Effector memory CD4-positive, alpha-beta T cell (primary cell): ENCODE results near the gene PRMT6.
"Not testable (repeated sequence)": the region's sequence is repeated elsewhere in the genome, so short reads cannot be mapped to it uniquely, and the experiment has no call there.

Source experiments
- DNase-seq, 3 donors: peaks; one replicate each; pipeline ENCODE4 v3.0.0-alpha.2; 2020
- H3K27ac ChIP-seq: 2 replicates; pipeline ENCODE4 v1.7.0; 2013; ENCODE audit warnings: mild to moderate bottlenecking, low read length, moderate library complexity; ENCODE audit not compliant: insufficient read depth, poor library complexity, severe bottlenecking
- H3K27me3 ChIP-seq: replicated peaks from 2 replicates; pipeline ENCODE4 v1.7.0; 2013; ENCODE audit warnings: mild to moderate bottlenecking, low read length; ENCODE audit not compliant: insufficient read depth, control insufficient read depth, poor library complexity, severe bottlenecking
- H3K36me3 ChIP-seq: 2 replicates; pipeline ENCODE4 v1.7.0; 2013; ENCODE audit warnings: mild to moderate bottlenecking, low read length, moderate library complexity; ENCODE audit not compliant: control insufficient read depth, insufficient read depth
- H3K4me1 ChIP-seq: 2 replicates; pipeline ENCODE4 v1.7.0; 2013; ENCODE audit warnings: low read length, mild to moderate bottlenecking; ENCODE audit not compliant: control insufficient read depth, insufficient read depth, poor library complexity, severe bottlenecking
- H3K4me3 ChIP-seq: 2 replicates; pipeline ENCODE4 v1.7.0; 2013; ENCODE audit warnings: low read length, low read depth, mild to moderate bottlenecking; ENCODE audit not compliant: insufficient read depth, poor library complexity, severe bottlenecking
- H3K9me3 ChIP-seq: 2 replicates; pipeline ENCODE4 v1.7.0; 2013; ENCODE audit warnings: mild to moderate bottlenecking, low read length, moderate library complexity; ENCODE audit not compliant: control insufficient read depth
- total RNA-seq, 3 donors: gene quantifications; one replicate each; lab custom pipeline; 2026; lab: John Stamatoyannopoulos, UW

PRMT6 gene
- total RNA-seq: 6.3 to 11.1 (median 9.3) reads per million in 3 donors

DNA sequence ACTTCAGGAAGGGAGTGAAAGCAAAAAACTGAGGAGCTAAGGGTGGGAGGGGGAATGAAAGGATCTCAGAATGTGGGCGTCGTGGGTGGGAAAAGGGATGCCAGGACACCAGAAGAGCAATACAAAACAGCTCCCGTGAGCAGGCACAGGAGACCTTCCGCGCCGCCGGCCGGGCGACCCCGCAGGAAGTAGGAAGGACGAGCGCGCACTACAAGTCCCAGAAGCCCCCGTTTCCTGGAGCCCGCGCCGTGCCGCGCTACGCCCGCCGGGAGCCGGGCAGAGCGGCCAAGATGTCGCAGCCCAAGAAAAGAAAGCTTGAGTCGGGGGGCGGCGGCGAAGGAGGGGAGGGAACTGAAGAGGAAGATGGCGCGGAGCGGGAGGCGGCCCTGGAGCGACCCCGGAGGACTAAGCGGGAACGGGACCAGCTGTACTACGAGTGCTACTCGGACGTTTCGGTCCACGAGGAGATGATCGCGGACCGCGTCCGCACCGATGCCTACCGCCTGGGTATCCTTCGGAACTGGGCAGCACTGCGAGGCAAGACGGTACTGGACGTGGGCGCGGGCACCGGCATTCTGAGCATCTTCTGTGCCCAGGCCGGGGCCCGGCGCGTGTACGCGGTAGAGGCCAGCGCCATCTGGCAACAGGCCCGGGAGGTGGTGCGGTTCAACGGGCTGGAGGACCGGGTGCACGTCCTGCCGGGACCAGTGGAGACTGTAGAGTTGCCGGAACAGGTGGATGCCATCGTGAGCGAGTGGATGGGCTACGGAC, at the start of gene PRMT6:
PRMT6 (plus strand) TSS at position 249 of the 771 bp plus-strand sequence; CDS start at position 291, 42 bp downstream.
- H3K4me1 ChIP-seq: peaks cover 10% of the 10 kb centered on the region
- H3K27me3 ChIP-seq: no peaks in the 10 kb centered on the region
- H3K36me3 ChIP-seq: no peaks in the 10 kb centered on the region
- peak within 1 kb of the TSS; percentile 99 for H3K4me3 ChIP-seq
- H3K27ac ChIP-seq: peak within 1 kb of the TSS; percentile 66
- H3K9me3 ChIP-seq: no peaks in the 10 kb centered on the region
- DNase-seq: peak; percentile 49 to 68 (median 66)

DNA sequence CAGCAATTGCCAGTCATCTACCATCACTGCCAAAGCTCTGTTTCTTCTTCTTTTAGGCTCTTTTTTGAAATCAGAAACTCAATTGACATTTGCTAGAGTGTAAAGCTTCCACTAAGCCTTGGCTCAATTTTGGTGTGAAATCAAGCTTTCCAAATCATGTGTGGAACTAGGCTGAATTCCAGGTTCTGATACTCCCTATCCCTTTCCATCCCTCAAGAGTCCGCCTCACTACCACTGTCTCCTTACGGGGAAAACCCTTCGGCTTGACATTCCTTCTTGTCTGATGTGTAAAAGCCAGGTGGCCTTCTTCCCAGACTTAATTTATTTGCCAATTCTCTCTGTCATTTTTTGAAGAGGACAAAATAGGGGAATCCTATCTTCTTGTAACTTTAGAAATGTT, 47.2 kb upstream of the PRMT6 start:
- Histone ChIP-seq H3K4me1 (no peaks in the 10 kb centered on the region), H3K27me3 (no peaks in the 10 kb centered on the region), H3K36me3 (no peaks in the 10 kb centered on the region), H3K27ac (no peak overlapping the region), H3K4me3 (no peak overlapping the region), H3K9me3 (no peaks in the 10 kb centered on the region)
- no peak for DNase-seq

DNA sequence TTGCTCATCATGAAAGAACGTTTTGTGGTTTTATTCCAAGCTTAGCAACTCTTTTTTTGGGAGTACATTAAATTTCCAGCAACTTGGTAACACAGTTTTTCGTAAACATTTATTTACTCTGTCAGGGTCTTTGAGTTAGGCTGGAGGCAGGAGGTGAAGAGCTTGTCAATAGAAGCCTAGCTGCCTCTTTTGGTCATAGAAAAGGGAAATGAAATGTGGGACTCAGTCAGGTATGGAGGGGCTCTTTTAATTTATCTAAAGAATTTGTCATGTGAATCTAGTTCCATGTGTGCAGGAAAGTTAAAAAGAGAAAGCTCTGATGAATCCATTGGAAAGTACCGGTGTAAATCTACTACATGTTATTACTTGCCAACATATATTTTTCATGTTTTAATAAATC, 45.9 kb upstream of the PRMT6 start:
- no peak for DNase-seq

DNA sequence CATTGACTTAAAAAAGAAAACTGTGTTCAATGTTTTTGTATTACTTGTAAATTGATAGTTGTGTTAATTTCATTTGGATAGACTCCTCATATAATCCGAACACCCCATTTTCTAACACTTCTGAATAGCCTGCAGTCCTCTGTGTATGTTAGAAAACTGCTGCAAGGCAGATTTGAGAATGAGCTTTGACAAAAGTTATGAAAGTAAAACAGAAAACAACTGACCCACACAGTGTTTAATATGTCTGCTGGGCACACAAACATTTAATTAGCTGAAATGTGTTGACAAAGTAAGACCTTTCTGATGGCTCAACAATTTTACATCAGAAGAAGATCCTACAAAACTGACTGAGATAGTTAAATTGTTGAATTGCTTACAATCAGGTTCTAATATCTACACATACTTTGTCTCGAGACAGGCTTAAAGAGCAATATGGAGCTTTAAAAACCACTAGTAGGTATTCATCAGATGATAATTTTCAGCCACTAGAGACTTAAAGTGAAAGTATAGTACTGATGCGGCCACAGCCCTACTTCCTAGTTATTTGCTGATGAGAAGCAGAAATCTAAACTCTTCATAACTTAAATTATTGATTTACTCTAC, 40.0 kb upstream of the PRMT6 start:
- no peak overlapping the region for H3K4me3 ChIP-seq
- no peaks in the 10 kb centered on the region for H3K4me1 ChIP-seq
- H3K36me3 ChIP-seq: no peaks in the 10 kb centered on the region
- H3K27me3 ChIP-seq: no peaks in the 10 kb centered on the region
- DNase-seq: no peak
- H3K9me3 ChIP-seq: no peaks in the 10 kb centered on the region
- H3K27ac ChIP-seq: no peak overlapping the region

More for the DNA sequence above, 45.9 kb upstream of the PRMT6 start:
- H3K27ac ChIP-seq: no peak overlapping the region
- no peaks in the 10 kb centered on the region for H3K36me3 ChIP-seq
- no peaks in the 10 kb centered on the region for H3K9me3 ChIP-seq
- H3K4me1 ChIP-seq: no peaks in the 10 kb centered on the region
- H3K4me3 ChIP-seq: no peak overlapping the region
- H3K27me3 ChIP-seq: no peaks in the 10 kb centered on the region

DNA sequence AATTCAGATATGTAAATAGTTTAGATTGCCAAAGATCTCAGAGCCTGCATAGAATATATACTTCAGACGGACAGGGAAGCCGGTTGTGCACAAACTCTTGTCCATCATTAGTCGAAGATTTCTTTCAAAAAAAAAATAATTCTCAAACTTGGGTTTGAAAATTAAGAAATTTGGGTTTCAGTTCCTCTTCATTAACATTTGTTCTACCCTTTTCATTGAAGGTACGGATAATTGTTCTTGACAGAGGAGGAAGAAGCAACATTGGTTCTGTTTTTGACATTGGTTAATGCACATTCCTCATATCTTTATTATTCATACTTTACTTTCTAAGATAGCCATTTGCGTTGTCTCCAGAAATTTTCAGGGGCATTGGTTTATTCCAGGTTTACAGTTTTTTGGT, 38.0 kb upstream of the PRMT6 start:
- no peak for DNase-seq
- Histone ChIP-seq H3K27ac (no peak overlapping the region), H3K4me1 (no peaks in the 10 kb centered on the region), H3K36me3 (no peaks in the 10 kb centered on the region), H3K27me3 (no peaks in the 10 kb centered on the region), H3K9me3 (no peaks in the 10 kb centered on the region), H3K4me3 (no peak overlapping the region)

DNA sequence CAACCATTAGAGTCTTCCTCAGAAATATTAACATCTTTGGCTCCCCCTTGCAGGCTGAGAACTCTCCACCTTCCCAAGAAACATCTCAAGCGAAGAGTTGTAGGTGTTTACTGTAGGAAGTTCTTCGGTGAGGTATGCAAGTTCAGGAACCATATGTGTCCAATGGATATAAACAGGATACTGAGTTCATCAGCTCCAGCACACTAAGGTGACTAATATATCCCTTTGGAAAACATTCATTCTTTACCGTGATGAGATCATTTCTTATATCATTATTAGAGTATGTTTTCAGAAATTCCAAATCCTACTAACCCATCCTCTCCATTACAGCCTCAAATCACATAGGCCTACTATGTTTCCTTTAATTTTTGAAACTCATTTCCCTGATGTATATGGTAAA, 37.3 kb upstream of the PRMT6 start:
- H3K27ac ChIP-seq: no peak overlapping the region
- H3K4me3 ChIP-seq: no peak overlapping the region
- H3K27me3 ChIP-seq: no peaks in the 10 kb centered on the region
- no peak for DNase-seq
- H3K9me3 ChIP-seq: no peaks in the 10 kb centered on the region
- H3K4me1 ChIP-seq: no peaks in the 10 kb centered on the region
- H3K36me3 ChIP-seq: no peaks in the 10 kb centered on the region

DNA sequence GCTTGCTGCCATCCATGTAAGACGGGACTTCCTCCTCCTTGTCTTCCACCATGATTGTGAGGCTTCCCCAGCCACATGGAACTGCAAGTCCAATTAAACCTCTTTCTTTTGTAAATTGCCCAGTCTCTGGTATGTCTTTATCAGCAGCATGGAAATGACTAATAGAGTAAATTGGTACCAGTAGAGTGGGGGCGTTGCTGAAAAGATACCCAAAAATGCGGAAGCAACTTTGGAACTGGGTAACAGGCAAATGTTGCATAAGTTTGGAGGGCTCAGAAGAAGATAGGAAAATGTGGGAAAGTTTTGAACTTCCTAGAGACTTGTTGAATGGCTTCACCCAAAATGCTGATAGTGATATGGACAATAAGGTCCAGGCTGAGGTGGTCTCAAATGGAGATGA, 17.6 kb upstream of the PRMT6 start:
- not testable (repeated sequence) for H3K4me1 ChIP-seq, H3K9me3 ChIP-seq, H3K36me3 ChIP-seq, H3K27me3 ChIP-seq, DNase-seq, H3K4me3 ChIP-seq, H3K27ac ChIP-seq

DNA sequence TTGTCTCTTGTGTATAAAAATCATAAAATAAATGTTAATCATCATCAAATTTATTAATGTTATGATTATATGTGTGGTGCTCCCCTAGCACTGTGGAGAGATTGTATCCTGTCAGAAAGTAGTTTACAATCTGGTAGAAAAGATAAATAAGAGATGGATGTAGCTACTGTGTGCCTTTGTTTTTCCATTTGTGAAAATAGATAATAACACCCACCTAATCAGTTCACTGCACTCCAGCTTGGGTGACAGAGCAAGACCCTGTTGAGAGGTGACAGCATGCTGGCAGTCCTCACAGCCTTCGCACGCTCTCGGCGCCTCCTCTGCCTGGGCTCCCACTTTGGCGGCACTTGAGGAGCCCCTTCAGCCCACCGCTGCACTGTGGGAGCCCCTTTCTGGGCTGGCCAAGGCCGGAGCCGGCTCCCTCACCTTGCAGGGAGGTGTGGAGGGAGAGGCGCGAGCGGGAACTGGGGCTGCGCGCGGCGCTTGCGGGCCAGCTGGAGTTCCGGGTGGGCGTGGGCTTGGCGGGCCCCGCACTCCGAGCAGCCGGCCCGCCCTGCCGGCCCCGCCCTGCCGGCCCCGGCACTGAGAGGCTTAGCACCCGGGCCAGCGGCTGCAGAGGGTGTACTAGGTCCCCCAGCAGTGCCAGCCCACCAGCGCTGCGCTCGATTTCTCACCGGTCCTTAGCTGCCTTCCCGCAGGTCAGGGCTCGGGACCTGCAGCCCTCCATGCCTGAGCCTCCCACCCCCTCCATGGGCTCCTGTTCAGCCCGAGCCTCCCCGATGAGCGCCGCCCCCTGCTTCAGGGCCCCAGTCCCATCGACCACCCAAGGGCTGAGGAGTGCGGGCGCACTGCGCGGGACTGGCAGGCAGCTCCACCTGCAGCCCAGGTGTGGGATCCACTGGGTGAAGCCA, 11.9 kb upstream of the PRMT6 start:
- H3K27me3 ChIP-seq, H3K4me3 ChIP-seq, H3K36me3 ChIP-seq, H3K27ac ChIP-seq, H3K4me1 ChIP-seq, H3K9me3 ChIP-seq, DNase-seq: not testable (repeated sequence)

DNA sequence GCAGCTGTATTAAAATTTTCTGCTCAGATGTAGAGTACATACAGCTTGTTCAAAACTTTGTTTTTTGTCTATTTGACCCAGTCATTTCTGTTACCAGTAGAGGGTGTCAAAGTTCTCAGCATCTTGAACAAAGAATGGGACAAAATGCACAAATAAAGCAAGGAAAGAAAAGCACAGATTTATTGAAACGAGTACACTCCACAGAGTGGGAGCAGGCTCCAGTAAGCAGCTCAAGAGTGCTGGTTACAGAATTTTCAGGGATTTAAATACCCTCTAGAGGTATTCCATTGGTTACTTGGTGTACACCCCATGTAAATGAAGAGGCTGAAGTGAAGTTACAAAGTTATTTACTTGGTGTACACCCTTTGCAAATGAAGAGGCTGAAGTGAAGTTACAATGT, 8.9 kb upstream of the PRMT6 start:
- Histone ChIP-seq H3K4me1 (no peaks in the 10 kb centered on the region), H3K9me3 (no peaks in the 10 kb centered on the region), H3K27me3 (no peaks in the 10 kb centered on the region), H3K27ac (no peak overlapping the region), H3K4me3 (no peak overlapping the region), H3K36me3 (no peaks in the 10 kb centered on the region)
- DNase-seq: no peak

DNA sequence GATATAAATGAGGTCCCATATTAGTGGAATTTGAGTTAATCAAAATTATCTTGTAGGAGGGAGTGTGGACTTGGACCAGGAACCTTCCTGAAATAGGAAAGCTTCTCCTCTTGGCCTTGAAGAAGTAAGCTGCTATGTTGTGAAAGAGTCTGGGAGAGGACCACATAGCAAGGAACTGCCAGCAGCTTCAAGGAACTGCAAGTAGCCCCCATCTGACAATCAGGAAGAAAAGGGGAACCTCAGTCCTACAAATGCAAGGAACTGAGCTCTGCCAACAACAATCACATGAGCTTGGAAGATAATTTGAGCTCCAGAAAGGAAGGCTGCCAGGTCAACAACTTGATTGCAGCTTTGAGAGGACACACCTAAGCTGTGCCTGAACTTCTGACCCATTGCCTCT, 8.2 kb upstream of the PRMT6 start:
- Histone ChIP-seq H3K36me3 (no peaks in the 10 kb centered on the region), H3K4me3 (no peak overlapping the region), H3K9me3 (no peaks in the 10 kb centered on the region), H3K27me3 (no peaks in the 10 kb centered on the region), H3K4me1 (no peaks in the 10 kb centered on the region), H3K27ac (no peak overlapping the region)
- DNase-seq: no peak
